H1 (cell line): ENCODE measurements around the gene TSKU. TPM values are rescaled to one million over a fixed set of nuclear protein-coding genes. Genes with fewer than 3 reads are reported as not detected.

Source experiments
- ATF3 ChIP-seq: IDR thresholded peaks from 2 replicates; pipeline ENCODE4 v1.6.1; 2011; ENCODE audit warnings: low read depth, mild to moderate bottlenecking, low read length; ENCODE audit not compliant: insufficient read depth
- CBX8 ChIP-seq: fragments of 300-800, 300-1000 bp; sonication (generic); IDR thresholded peaks from 2 replicates; pipeline ENCODE4 v1.7.1; 2016; ENCODE audit warnings: low read depth, low read length, borderline replicate concordance
- EP300 ChIP-seq, 2 experiments: IDR thresholded peaks; 1 replicate in 1 of 2; 2 replicates in 1 of 2; pipeline ENCODE4 v1.6.1; 2011 to 2012; ENCODE audit warnings: low read depth in 2 of 2, low read length in 2 of 2, mild to moderate bottlenecking in 2 of 2, borderline replicate concordance in 1 of 2, inconsistent platforms in 1 of 2, moderate library complexity in 1 of 2
- POU5F1 ChIP-seq: IDR thresholded peaks from 2 replicates; pipeline ENCODE4 v1.6.1; 2011; ENCODE audit warnings: low read depth, mild to moderate bottlenecking, low read length, moderate library complexity
- RAD21 ChIP-seq, 2 experiments: IDR thresholded peaks in 1 of 2; conservative IDR thresholded peaks in 1 of 2; 2 replicates each; pipeline ENCODE4 v1.6.1; 2011; ENCODE audit warnings: low read depth in 2 of 2, low read length in 2 of 2, improper control_type of control experiment in 1 of 2, inconsistent platforms in 1 of 2, mild to moderate bottlenecking in 1 of 2, moderate library complexity in 1 of 2
- SAP30 ChIP-seq: fragments of 300-600 bp; sonication (generic); IDR thresholded peaks from 2 replicates; pipeline ENCODE4 v1.7.1; 2012; ENCODE audit warnings: low read length, moderate library complexity, mild to moderate bottlenecking, inconsistent platforms; ENCODE audit not compliant: insufficient read depth, insufficient replicate concordance
- SIRT6 ChIP-seq: IDR thresholded peaks from one replicate; pipeline ENCODE4 v1.7.1; 2012; ENCODE audit warnings: low read length, inconsistent platforms
- SUZ12 ChIP-seq: fragments of 200-600 bp; sonication (generic); IDR thresholded peaks from 2 replicates; pipeline ENCODE4 v1.6.1; 2012; ENCODE audit warnings: mild to moderate bottlenecking, inconsistent platforms, low read length, moderate library complexity, mixed read lengths
- TAF7 ChIP-seq: optimal IDR thresholded peaks from 2 replicates; pipeline ENCODE3; 2011; ENCODE audit warnings: low read depth, mild to moderate bottlenecking, inconsistent platforms, low read length, moderate library complexity, borderline replicate concordance
- USF2 ChIP-seq: IDR thresholded peaks from 2 replicates; pipeline ENCODE4 v1.6.1; 2011; ENCODE audit warnings: low read length, improper control_type of control experiment
- polyA plus RNA-seq, 7 experiments: library from polyadenylated mRNA; depleted of rRNA in 3 of 7; stranded (reverse) in 5 of 7; unstranded in 2 of 7; fragments of >200 nt in 5 of 7; fragments of 200-250 nt in 2 of 7; gene quantifications; 1 replicate in 5 of 7; 2 replicates in 1 of 7; 4 replicates in 1 of 7; pipeline versions ENCODE4 v1.2.1 to v1.2.3, GENCODE V29; 2011 to 2013; ENCODE audit warnings: missing spikeins in 2 of 7, mixed read lengths in 2 of 7
- total RNA-seq: library from RNA; stranded (reverse); fragmentation: NEBNext Ultra II Directional; extraction: Animal tissue kit (Norgen Biotek cat#: 25700); gene quantifications from 2 replicates; pipeline ENCODE4 v1.2.1, GENCODE V29; 2021

The TSKU gene
- total and polyA plus RNA-seq, 2 of the 8 experiments (the other 6 are each of a cell fraction or from before 2014, with no cell fraction given), result 22.8 to 28.4 TPM

GRCh38 chr11:76747915-76748860 lies 35.0 kb upstream of the TSKU start (continued):
- no peak for TF ChIP-seq ATF3
- no peak for TF ChIP-seq SUZ12
- no peak for TF ChIP-seq POU5F1
- no peak for TF ChIP-seq CBX8
- TF ChIP-seq SIRT6, result no peak
- TF ChIP-seq TAF7, result no peak
- TF ChIP-seq RAD21 (IDR thresholded peaks at IDR 0.05 in 1 of 2, conservative IDR thresholded peaks at IDR 0.05 in 1 of 2; ENCODE audit: low read depth in 2 of 2, low read length in 2 of 2), result no peak
- TF ChIP-seq EP300 (IDR thresholded peaks at IDR 0.05; ENCODE audit: borderline replicate concordance in 1 of 2, low read depth in 2 of 2, low read length in 2 of 2), result no peak
- no peak for TF ChIP-seq USF2
- TF ChIP-seq SAP30, result no peak
- TF ChIP-seq, all 59 proteins: peak for 0
